Subcutaneous adipose tissue (tissue), 4 donors: Measurements from ENCODE around the gene MUC15. TPM values are rescaled to one million over a fixed set of nuclear protein-coding genes. Genes with fewer than 3 reads are reported as not detected.

Experiments used
- CTCF ChIP-seq: fragments of 450-650 bp; IDR thresholded peaks from one replicate; pipeline ENCODE4 v1.5.1; 2016; ENCODE audit warnings: low read depth, mild to moderate bottlenecking, control low read depth, antibody characterized with exemption, moderate library complexity
- total RNA-seq, 4 donors: library from RNA; depleted of rRNA; stranded (reverse); fragments of >200 nt; gene quantifications; one replicate each; pipeline ENCODE4 v1.1.0, GENCODE V29; 2016

MUC15 gene
- total RNA-seq, 4 donors from 2014 or later: not detected

DNA sequence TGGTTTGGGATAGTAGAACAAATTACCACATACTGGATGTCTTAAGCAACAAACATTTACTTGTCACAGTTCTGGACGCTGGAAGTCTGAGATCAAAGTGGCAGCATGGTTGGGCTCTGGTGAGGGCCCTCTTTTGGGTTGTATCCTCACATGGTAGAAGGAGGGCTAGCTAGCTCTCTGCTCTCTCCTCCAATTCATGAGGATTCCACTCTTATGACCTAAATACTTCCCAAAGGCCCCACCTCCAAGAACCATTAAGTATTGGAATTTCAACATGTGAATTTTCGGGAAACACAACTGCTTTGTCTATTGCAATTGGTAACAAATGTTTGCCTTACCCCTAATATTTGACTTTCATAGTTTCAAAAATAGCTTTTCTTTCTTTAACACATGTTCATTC is 52.6 kb downstream of the MUC15 start:
- no peak for TF ChIP-seq CTCF

- no peak for TF ChIP-seq CTCF
These were observed 59.9 kb downstream of the MUC15 start for GRCh38 chr11:26512196-26512595.

GRCh38 chr11:26510756-26511155 is 61.3 kb downstream of the MUC15 start:
- no peak for TF ChIP-seq CTCF

DNA sequence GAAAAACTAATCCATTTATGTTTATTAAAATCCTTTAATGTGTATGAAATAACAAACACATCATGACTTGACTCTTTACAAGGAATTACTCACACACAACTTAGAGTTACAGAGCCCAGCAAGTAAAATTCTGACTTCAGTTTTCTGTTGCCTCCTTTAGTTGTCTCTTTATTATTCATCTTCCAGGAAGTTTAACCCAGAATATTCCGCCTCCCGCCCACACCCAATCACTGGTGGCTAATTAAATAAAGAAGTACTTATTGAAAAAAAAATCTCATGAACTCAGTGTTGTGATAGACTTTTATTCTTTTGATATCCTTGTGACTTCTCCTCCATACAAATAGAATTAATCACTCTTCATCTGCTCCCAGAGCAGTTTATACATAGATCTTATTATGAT is 61.9 kb downstream of the MUC15 start:
- no peak for TF ChIP-seq CTCF

Other genes starting within 250 kb of the MUC15 start
- gene ANO3, start 240.1 kb downstream of the MUC15 start, total RNA-seq: 10 to 100 TPM in 1 of 4 donors, 1 to 10 TPM in 3; 1.6 to 14.3 (median 4.3) TPM
- gene SLC5A12, start 149.8 kb upstream of the MUC15 start, total RNA-seq: not detected